Measurements from ENCODE around the gene TGFB1.
A peak's percentile ranks its signal among the peaks of the same experiment; 100 is the strongest.
"Not testable (repeated sequence)": the region's sequence is repeated elsewhere in the genome, so short reads cannot be mapped to it uniquely, and the experiment has no call there.

Gene TGFB1

GRCh38 chr19:41369769-41370168 lies 16.0 kb upstream of the TGFB1 start:
- DNase-seq (ENCODE audit: low spot score) = no peak

GRCh38 chr19:41367848-41368301 lies 14.2 kb upstream of the TGFB1 start:
- no peak for DNase-seq (ENCODE audit: low spot score)

- no peak for DNase-seq (ENCODE audit: low spot score)
Measured at GRCh38 chr19:41366089-41366488, 12.4 kb upstream of the TGFB1 start.

GRCh38 chr19:41364524-41365391 lies 11.0 kb upstream of the TGFB1 start:
- no peak for DNase-seq (ENCODE audit: low spot score)

- peak; percentile 97 for DNase-seq (ENCODE audit: low spot score)
Measured at GRCh38 chr19:41363753-41364523, 10.2 kb upstream of the TGFB1 start, which contains the start of gene B9D2. Gene B9D2 (minus strand): TSS chr19:41364149. CDS start chr19:41363519, 630 bp downstream.

- DNase-seq (ENCODE audit: low spot score) = no peak
Measured at GRCh38 chr19:41363371-41363752, 9.6 kb upstream of the TGFB1 start.

GRCh38 chr19:41362143-41362847 lies 8.6 kb upstream of the TGFB1 start:
- no peak for DNase-seq (ENCODE audit: low spot score)

GRCh38 chr19:41359741-41360140 lies 6.0 kb upstream of the TGFB1 start:
- DNase-seq (ENCODE audit: low spot score) = no peak

GRCh38 chr19:41357746-41358145 lies 4.0 kb upstream of the TGFB1 start:
- DNase-seq (ENCODE audit: low spot score) = no peak

- no peak for DNase-seq (ENCODE audit: low spot score)
Measured at GRCh38 chr19:41356984-41357739, 3.4 kb upstream of the TGFB1 start.

GRCh38 chr19:41355802-41356201 lies 2.1 kb upstream of the TGFB1 start:
- DNase-seq (ENCODE audit: low spot score) = no peak

- DNase-seq (ENCODE audit: low spot score) = no peak
Measured at GRCh38 chr19:41355035-41355434, 1.3 kb upstream of the TGFB1 start.

GRCh38 chr19:41354343-41354953 lies 726 bp upstream of the TGFB1 start:
- no peak for DNase-seq (ENCODE audit: low spot score)

- peak; percentile 85 for DNase-seq (ENCODE audit: low spot score)
Measured at GRCh38 chr19:41352609-41353465, 885 bp downstream of the TGFB1 start.

GRCh38 chr19:41352279-41352608 lies 1.5 kb downstream of the TGFB1 start:
- no peak for DNase-seq (ENCODE audit: low spot score)

GRCh38 chr19:41351339-41352245 lies 2.1 kb downstream of the TGFB1 start:
- DNase-seq (ENCODE audit: low spot score) = no peak

- DNase-seq (ENCODE audit: low spot score) = no peak
Measured at GRCh38 chr19:41350735-41351338, 2.9 kb downstream of the TGFB1 start.

- not testable (repeated sequence) for DNase-seq (ENCODE audit: low spot score)
Measured at GRCh38 chr19:41346916-41347315, 6.8 kb downstream of the TGFB1 start.

GRCh38 chr19:41344162-41344561 lies 9.6 kb downstream of the TGFB1 start:
- no peak for DNase-seq (ENCODE audit: low spot score)
